ENCODE results near the gene TFAP2E.
A peak's percentile ranks its signal among the peaks of the same experiment; 100 is the strongest.

TFAP2E gene

GRCh38 chr1:35573198-35574124 lies at the start of gene TFAP2E:
Gene TFAP2E, plus strand, starts transcription at chr1:35573314. Its CDS starts 264 bp downstream, at chr1:35573578.
- no peak for DNase-seq

- DNase-seq = no peak
Observed at GRCh38 chr1:35524106-35524505, 49.0 kb upstream of the TFAP2E start.

GRCh38 chr1:35530168-35530567 lies 42.9 kb upstream of the TFAP2E start:
- DNase-seq = no peak

DNA sequence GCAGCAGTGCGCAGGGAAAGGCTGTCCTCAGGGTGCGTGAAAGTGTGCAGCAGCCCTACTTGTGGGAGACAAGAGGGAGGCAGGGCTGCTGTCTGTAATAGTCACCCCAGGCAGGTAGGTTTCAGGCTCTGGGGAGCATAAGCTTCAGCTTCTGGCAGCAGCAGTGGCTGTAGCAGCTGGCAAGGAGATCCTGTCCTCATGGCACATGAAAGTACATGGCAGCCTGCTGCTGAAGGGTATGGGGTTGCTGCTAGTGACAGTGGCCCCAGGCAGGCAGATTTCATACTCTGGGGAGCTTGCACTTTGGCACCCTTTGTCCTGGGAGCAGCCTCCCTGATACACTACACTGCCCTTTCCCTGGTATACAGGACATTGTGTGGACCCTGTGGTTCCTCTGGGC lies 42.2 kb upstream of the TFAP2E start:
- no peak for DNase-seq

GRCh38 chr1:35531368-35531767 lies 41.7 kb upstream of the TFAP2E start:
- DNase-seq = no peak

GRCh38 chr1:35532497-35533223 lies 40.5 kb upstream of the TFAP2E start:
- DNase-seq = no peak

DNA sequence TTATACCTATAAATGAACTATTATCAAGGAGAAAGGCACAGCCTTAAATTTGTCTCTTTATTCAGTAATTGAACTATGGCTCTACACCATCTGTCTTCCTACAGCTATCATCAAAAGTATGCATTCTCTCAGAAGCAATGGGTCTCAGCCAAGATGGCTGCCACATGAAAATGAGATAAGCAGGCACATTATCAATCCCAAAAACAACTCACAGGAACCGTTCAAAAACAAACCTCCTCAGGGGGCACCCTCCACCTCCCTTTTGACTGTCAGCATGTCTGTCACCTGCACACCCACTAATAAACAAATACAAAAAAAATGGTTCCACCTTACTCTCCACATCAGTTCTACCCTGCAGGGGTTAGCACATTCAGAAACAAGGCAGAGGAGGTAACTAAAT lies 39.5 kb upstream of the TFAP2E start:
- no peak for DNase-seq

- no peak for DNase-seq
Observed at GRCh38 chr1:35535243-35535642, 37.9 kb upstream of the TFAP2E start.

GRCh38 chr1:35536556-35537162 lies 36.5 kb upstream of the TFAP2E start:
- no peak for DNase-seq

GRCh38 chr1:35537806-35538205 lies 35.3 kb upstream of the TFAP2E start:
- DNase-seq = no peak

GRCh38 chr1:35539073-35539823 lies 33.9 kb upstream of the TFAP2E start:
- peak; percentile 33 for DNase-seq

- DNase-seq = no peak
Observed at GRCh38 chr1:35539824-35540261, 33.3 kb upstream of the TFAP2E start.

DNA sequence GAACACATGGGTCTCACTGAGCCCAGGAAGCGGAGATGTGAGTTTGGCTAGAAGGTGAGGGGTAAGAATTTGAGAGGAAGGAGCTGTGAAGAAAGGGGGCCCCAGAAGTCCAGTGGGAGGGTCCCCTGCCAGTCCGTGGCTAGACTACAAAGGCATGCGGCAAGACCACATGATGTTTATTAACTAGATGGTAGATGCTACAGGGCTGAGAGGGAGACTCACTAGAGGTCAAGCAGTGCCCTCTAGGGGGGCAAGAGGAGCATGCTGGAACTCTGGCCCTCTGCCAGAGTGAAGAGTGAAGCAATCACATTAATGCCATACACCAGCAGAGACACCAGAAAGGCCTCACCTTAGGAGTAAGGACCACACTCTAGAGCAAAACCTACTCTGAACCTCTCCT lies 28.1 kb upstream of the TFAP2E start:
- DNase-seq = peak; percentile 51

- no peak for DNase-seq
Observed at GRCh38 chr1:35546614-35547013, 26.5 kb upstream of the TFAP2E start.

GRCh38 chr1:35553851-35554250 lies 19.3 kb upstream of the TFAP2E start:
- DNase-seq = no peak

DNA sequence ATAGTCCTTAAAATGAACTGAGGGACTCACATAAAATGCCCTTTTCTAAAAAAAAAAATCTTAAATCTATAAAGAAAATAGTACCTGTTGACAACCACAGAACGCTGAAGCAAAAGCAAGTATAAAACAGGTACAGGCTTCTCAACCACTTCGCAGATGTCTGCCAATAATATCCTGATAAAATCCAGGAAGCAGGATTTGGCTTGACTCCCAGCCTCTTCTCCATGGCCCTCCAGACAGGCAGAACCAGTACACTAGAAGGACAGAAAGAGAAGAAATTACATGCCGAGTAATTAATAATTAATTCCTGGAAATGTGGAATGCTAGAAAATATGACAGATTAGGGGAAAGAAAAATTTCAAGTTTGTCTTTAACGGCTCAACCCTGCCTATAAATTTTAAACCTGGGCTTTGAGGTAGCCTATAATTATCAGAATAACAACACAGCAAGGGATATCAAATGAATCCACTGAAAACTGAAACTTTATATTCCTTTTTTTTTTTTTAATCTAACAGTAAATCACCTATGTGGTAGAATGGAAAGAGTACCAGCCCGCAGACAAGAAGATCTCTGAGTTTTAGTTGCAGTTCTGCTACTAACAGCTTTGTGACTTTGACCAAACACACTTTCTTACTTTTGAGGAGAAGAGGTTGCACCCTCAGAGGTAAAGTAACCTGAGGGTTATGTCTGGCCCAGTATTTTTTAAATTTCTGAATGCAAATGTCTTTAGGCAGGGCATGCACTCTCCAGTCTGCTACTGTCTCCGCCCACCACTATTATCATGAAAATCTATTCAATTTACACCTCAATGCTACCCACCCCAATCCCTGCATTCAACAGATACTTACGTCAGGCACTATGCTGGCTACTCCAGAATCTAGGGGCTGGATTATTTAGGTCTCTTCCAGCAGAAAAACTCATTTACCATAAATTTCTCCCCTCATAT lies 18.6 kb upstream of the TFAP2E start:
- no peak for DNase-seq

- no peak for DNase-seq
Observed at GRCh38 chr1:35555212-35555584, 17.9 kb upstream of the TFAP2E start.

DNA sequence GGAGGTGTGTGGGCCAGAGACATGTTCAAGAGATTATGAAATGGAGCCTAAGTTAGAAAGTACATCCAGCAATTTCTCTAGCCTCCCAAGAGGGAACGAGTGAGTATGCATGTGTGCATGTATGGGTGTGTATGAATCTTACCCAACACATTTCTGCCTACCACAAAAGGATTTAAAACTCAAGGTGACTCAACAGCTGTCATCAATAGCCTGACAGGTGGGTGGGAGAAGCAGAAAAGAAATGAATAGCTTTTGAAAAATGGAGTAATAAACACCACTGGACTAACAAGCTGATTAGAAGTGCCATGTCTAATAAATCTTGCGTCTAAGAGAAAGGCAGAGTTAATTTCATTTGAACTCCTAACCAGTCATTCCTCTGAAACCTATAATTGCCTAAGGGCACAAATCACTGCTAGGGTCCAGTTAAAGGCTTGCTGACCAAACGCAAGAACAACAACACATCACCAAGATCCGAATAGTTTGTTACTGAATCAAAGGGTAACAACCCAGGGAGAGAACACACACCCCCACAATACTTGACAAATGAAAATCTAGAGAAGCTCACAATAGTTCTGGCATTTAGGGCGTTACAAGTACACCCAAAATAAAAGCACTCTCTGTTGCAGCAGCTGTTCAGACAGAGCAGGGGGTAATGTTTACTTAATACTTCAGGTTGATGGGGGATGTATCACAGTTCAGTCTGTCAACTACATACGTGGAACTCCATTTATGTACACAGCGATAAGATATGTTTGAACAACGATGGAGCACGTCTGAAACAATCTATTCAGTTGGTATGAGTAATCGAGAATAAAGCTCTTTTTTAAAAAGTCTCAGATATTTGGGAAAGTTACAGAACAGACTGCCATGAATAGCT lies 17.3 kb upstream of the TFAP2E start:
- DNase-seq = no peak

DNA sequence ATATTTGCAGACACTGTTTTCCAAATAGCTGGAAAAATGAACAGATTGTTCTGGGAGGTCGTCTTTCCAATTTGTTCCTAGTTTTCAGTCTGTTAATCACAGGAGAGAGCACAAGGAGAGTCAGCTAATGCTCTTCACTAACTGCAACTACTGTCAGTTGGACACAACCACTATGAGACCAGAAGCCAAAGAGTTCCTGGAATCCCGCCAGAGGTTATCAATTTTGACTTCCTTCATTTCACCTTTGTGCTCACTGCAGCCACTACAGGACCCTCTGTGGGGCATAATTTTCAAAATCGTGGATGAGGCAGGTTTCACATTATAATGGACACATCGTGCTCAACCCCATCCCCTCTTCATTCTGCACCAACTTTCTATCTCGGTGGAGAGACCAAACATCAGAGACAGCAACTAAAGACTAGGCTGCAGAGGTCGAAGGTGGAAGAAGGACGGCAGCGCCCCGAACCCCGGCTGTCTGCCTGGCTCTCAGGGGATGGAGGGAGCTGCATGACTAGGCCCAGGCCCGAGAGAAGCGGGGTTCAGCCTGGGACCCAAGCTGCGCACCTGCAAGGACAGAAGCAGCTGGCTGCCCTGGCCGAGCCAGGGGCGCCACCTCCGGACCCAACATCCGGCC lies 16.5 kb upstream of the TFAP2E start:
- DNase-seq = no peak

DNA sequence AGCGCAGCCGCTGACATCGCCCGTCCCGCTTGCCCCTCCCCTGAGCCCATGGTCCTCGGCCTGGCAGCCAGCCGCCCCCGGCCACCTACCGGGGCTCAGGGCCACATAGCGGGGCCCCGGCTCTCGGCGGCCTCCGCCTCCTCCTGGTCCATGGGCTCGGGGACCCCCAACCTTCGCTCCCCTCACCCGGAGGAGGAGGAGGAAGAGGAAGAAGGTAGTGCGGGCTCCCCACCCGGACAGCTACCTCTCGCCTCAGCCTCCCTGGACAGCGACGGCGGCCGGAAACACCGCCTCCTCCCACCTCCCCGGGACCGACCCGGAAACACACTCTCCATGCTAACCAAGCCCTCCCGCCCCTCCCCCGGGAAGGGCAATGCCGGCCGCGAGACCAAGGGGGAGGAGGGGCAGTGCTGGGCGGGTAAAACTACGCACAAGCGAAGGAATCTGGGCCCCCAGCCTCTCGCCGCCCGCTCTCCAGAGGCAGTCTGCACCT lies 15.9 kb upstream of the TFAP2E start, which contains the start of gene KIAA0319L:
Gene KIAA0319L, minus strand, starts transcription at position 286 of the 493 bp plus-strand sequence. CDS start 2,912 bp downstream, outside the sequence.
- peak; percentile 91 for DNase-seq
